DOHH2 (cell line): Measurements from ENCODE around the gene GATAD1.

Experiments used
- CTCF ChIP-seq: fragments of 200-600 bp; sonication (generic); IDR thresholded peaks from one replicate; pipeline ENCODE4 v1.5.1; 2014; ENCODE audit warnings: antibody characterized with exemption, mild to moderate bottlenecking, low read depth, low read length; ENCODE audit not compliant: poor library complexity, severe bottlenecking
- EZH2phosphoT487 ChIP-seq: fragments of 200-600 bp; sonication (generic); IDR thresholded peaks from 2 replicates; pipeline ENCODE4 v1.6.1; 2017; ENCODE audit warnings: borderline replicate concordance, mild to moderate bottlenecking, antibody characterized with exemption, low read length, moderate library complexity, mixed read lengths

- no peak for TF ChIP-seq CTCF
- no peak for TF ChIP-seq EZH2phosphoT487
These were observed 61.7 kb downstream of the GATAD1 start for GRCh38 chr7:92508946-92509345.
